ENCODE data around the gene LRRC1.

DNA sequence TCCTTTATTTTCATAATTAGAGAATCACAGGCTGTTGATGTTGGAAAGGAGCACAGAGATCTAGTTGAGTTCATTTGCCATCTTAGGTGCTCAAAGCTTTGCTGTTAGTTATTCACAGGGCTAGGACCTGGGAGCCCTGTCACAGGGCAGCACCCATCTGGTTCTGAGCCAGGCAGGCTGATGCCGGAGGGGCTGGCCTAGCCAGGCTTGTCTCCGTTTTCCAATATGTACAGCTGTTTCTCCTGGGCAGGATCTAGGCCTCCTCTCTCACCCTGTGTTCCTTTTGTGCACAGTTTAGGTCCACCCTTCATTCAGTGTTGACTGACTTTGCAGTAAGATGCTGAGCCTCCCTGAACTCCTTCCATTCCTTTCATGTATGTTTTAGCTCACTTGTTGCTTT, 33.4 kb downstream of the LRRC1 start:
- TF ChIP-seq YY1 (tag by site-specific recombination; IDR thresholded peaks at IDR 0.05), result no peak
- no peak for TF ChIP-seq KLF10 (tag by site-specific recombination; IDR thresholded peaks at IDR 0.05)
- TF ChIP-seq ZNF600 (tag by site-specific recombination; IDR thresholded peaks at IDR 0.05), result no peak
- no peak for TF ChIP-seq ZNF169 (tag by site-specific recombination; IDR thresholded peaks at IDR 0.05)
- no peak for TF ChIP-seq ZNF670 (tag by site-specific recombination; IDR thresholded peaks at IDR 0.05; ENCODE audit: low read depth)
- TF ChIP-seq ZNF394 (tag by site-specific recombination; IDR thresholded peaks at IDR 0.05; ENCODE audit: borderline replicate concordance), result no peak
- TF ChIP-seq, protein P1, sequence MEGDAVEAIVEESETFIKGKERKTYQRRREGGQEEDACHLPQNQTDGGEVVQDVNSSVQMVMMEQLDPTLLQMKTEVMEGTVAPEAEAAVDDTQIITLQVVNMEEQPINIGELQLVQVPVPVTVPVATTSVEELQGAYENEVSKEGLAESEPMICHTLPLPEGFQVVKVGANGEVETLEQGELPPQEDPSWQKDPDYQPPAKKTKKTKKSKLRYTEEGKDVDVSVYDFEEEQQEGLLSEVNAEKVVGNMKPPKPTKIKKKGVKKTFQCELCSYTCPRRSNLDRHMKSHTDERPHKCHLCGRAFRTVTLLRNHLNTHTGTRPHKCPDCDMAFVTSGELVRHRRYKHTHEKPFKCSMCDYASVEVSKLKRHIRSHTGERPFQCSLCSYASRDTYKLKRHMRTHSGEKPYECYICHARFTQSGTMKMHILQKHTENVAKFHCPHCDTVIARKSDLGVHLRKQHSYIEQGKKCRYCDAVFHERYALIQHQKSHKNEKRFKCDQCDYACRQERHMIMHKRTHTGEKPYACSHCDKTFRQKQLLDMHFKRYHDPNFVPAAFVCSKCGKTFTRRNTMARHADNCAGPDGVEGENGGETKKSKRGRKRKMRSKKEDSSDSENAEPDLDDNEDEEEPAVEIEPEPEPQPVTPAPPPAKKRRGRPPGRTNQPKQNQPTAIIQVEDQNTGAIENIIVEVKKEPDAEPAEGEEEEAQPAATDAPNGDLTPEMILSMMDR (tag by site-specific recombination; IDR thresholded peaks at IDR 0.05), result no peak
- TF ChIP-seq ZNF624 (tag by site-specific recombination; IDR thresholded peaks at IDR 0.05), result no peak
- no peak for TF ChIP-seq ZNF777 (tag by site-specific recombination; IDR thresholded peaks at IDR 0.05; ENCODE audit: borderline replicate concordance)
- TF ChIP-seq SETDB1 (IDR thresholded peaks at IDR 0.05; ENCODE audit: insufficient read length, low read length), result no peak

Data from HEK293 (cell line).